SK-N-SH (cell line): ENCODE measurements around the gene NOS1. TPM values are rescaled to one million over a fixed set of nuclear protein-coding genes. Genes with fewer than 3 reads are reported as not detected.

ENCODE experiments used
- CTCF ChIA-PET: fragments of 300-600, 350-600 bp; formaldehyde crosslinking; extraction: SDS; loops from one replicate; lab custom pipeline; 2021; lab: Yijun Ruan, JAX
- POLR2A ChIA-PET: fragments of 350-600 bp; sonication (Branson Sonifier 250); formaldehyde crosslinking; extraction: SDS; loops from one replicate; lab custom pipeline; 2020; ENCODE audit warnings: antibody characterized with exemption, inconsistent platforms; lab: Yijun Ruan, JAX
- DNase-seq: peaks from one replicate; pipeline ENCODE4 v3.0.0; 2012
- H2AFZ ChIP-seq: fragments of 200-600 bp; sonication (generic); 2 replicates; pipeline ENCODE4 v1.8.1; 2016; ENCODE audit warnings: antibody characterized with exemption, mild to moderate bottlenecking, low read depth
- H3F3A ChIP-seq: fragments of 200-600 bp; sonication (generic); replicated peaks from 2 replicates; pipeline ENCODE3; 2016; ENCODE audit warnings: antibody characterized with exemption, mild to moderate bottlenecking; ENCODE audit not compliant: insufficient read depth
- H3K27ac ChIP-seq, 2 experiments: fragments of 200-500 bp in 1 of 2; fragments of 200-600 bp in 1 of 2; sonication (Bioruptor generic) in 1 of 2; sonication (generic), shearing (Covaris generic) in 1 of 2; 2 replicates each; pipeline versions ENCODE4 v1.5.1 to v1.6.1; 2014 to 2016; ENCODE audit warnings: low read depth in 2 of 2, inconsistent platforms in 1 of 2, low read length in 1 of 2, mild to moderate bottlenecking in 1 of 2, mixed read lengths in 1 of 2
- H3K27me3 ChIP-seq: fragments of 200-600 bp; sonication (generic), shearing (Covaris generic); 2 replicates; pipeline ENCODE4 v1.6.1; 2016; ENCODE audit warnings: mixed run types; ENCODE audit not compliant: insufficient read depth
- H3K36me3 ChIP-seq, 2 experiments: fragments of 200-500 bp in 1 of 2; fragments of 200-600 bp in 1 of 2; sonication (Bioruptor generic) in 1 of 2; sonication (generic) in 1 of 2; replicated peaks in 1 of 2; 2 replicates each; pipeline versions ENCODE3 to v1.5.1; 2014 to 2016; ENCODE audit warnings: low read length in 1 of 2, mild to moderate bottlenecking in 1 of 2; ENCODE audit not compliant: insufficient read depth in 2 of 2, control insufficient read depth in 1 of 2
- H3K4me1 ChIP-seq, 2 experiments: fragments of 200-500 bp in 1 of 2; fragments of 200-600 bp in 1 of 2; sonication (Bioruptor generic) in 1 of 2; sonication (generic), shearing (Covaris generic) in 1 of 2; 2 replicates each; pipeline versions ENCODE4 v1.5.1 to v1.6.1; 2014 to 2016; ENCODE audit warnings: low read depth in 1 of 2, low read length in 1 of 2, mixed run types in 1 of 2; ENCODE audit not compliant: insufficient read depth in 2 of 2, control insufficient read depth in 1 of 2
- H3K4me2 ChIP-seq: fragments of 200-600 bp; sonication (generic), shearing (Covaris generic); 2 replicates; pipeline ENCODE4 v1.6.1; 2017; ENCODE audit warnings: mixed run types
- H3K4me3 ChIP-seq, 2 experiments: fragments of 200-500 bp in 1 of 2; fragments of 200-600 bp in 1 of 2; sonication (Bioruptor generic) in 1 of 2; sonication (generic), shearing (Covaris generic) in 1 of 2; 2 replicates each; pipeline versions ENCODE4 v1.5.1 to v1.8.1; 2014 to 2016; ENCODE audit warnings: low read depth in 2 of 2, inconsistent platforms in 1 of 2, low read length in 1 of 2, mild to moderate bottlenecking in 1 of 2, mixed read lengths in 1 of 2, moderate library complexity in 1 of 2
- H3K79me2 ChIP-seq: fragments of 200-600 bp; sonication (generic); 2 replicates; pipeline ENCODE4 v1.8.1; 2017; ENCODE audit warnings: mild to moderate bottlenecking; ENCODE audit not compliant: insufficient read depth
- H3K9ac ChIP-seq: fragments of 200-600 bp; sonication (generic); 2 replicates; pipeline ENCODE4 v1.6.1; 2017; ENCODE audit warnings: mixed run types
- H3K9me2 ChIP-seq: fragments of 200-600 bp; sonication (generic); 2 replicates; pipeline ENCODE4 v1.6.1; 2017; ENCODE audit warnings: mixed run types
- H3K9me3 ChIP-seq: fragments of 200-600 bp; sonication (generic); 2 replicates; pipeline ENCODE4 v1.6.1; 2017; ENCODE audit warnings: mixed run types, mild to moderate bottlenecking, moderate library complexity
- H4K20me1 ChIP-seq: fragments of 200-600 bp; sonication (generic); 2 replicates; pipeline ENCODE4 v1.6.1; 2017; ENCODE audit warnings: mild to moderate bottlenecking, mixed run types; ENCODE audit not compliant: insufficient read depth
- FOSL2 ChIP-seq: IDR thresholded peaks from 2 replicates; pipeline ENCODE4 v1.4.0; 2012; ENCODE audit warnings: low read depth, mild to moderate bottlenecking, moderate library complexity, borderline replicate concordance
- RAD21 ChIP-seq: IDR thresholded peaks from 2 replicates; pipeline ENCODE4 v1.6.1; 2012; ENCODE audit warnings: mild to moderate bottlenecking, low read length
- SIN3A ChIP-seq: IDR thresholded peaks from 2 replicates; pipeline ENCODE4 v1.6.1; 2012; ENCODE audit warnings: low read depth, mild to moderate bottlenecking, low read length, moderate library complexity, borderline replicate concordance
- SMC3 ChIP-seq: IDR thresholded peaks from 2 replicates; pipeline ENCODE4 v1.6.1; 2012; ENCODE audit warnings: low read depth, low read length, improper control_type of control experiment
- TCF12 ChIP-seq: IDR thresholded peaks from 2 replicates; pipeline ENCODE4 v1.4.0; 2012
- USF1 ChIP-seq: IDR thresholded peaks from 2 replicates; pipeline ENCODE4 v1.4.0; 2012; ENCODE audit warnings: low read depth, borderline replicate concordance
- YY1 ChIP-seq: IDR thresholded peaks from 2 replicates; pipeline ENCODE4 v1.4.0; 2012; ENCODE audit warnings: low read depth, mild to moderate bottlenecking
- ZBTB33 ChIP-seq: IDR thresholded peaks from 2 replicates; pipeline ENCODE4 v1.4.0; 2012; ENCODE audit warnings: low read depth, borderline replicate concordance
- WGBS: methylation state at CpG from one replicate; pipeline ENCODE4 v1.1.6; 2017; ENCODE audit warnings: low lambda C conversion rate; 5-methylcytosine and 5-hydroxymethylcytosine counted together
- polyA plus RNA-seq, 3 experiments: library from polyadenylated mRNA; depleted of rRNA; stranded (reverse); fragments of >200 nt; gene quantifications; 2 replicates each; pipeline ENCODE4 v1.2.3, GENCODE V29; 2012
- TF ChIP-seq, protein P1 (sequence below): IDR thresholded peaks from 2 replicates; pipeline ENCODE4; 2012

Gene NOS1
- polyA plus RNA-seq, 1 of the 3 experiments (the other 2 are of a cell fraction): 0.02 TPM

DNA sequence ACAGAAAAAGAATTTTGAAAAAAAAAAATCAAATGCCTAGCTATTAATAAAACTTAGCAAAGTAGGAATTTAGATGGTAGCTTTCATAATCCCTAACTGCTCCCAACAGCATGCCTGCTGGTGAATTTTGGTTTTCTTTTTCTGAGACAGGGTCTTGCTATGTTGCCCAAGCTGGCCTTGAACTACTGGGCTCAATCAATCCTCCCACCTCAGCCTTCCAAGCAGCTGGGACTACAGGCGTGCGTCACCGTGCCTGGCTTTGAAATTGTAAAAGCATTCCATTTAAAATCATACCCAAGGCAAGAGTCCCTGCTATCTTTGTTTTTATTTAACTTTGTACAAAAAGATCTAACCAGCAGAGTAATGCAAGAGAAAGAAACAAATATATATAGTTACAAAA, 191.9 kb downstream of the NOS1 start (continued):
- no peak for TF ChIP-seq FOSL2
- TF ChIP-seq USF1: no peak
- no peak for TF ChIP-seq SIN3A
- TF ChIP-seq, protein P1, sequence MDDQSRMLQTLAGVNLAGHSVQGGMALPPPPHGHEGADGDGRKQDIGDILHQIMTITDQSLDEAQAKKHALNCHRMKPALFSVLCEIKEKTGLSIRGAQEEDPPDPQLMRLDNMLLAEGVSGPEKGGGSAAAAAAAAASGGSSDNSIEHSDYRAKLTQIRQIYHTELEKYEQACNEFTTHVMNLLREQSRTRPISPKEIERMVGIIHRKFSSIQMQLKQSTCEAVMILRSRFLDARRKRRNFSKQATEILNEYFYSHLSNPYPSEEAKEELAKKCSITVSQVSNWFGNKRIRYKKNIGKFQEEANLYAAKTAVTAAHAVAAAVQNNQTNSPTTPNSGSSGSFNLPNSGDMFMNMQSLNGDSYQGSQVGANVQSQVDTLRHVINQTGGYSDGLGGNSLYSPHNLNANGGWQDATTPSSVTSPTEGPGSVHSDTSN: no peak
- TF ChIP-seq, all 33 proteins: peak for 0

GRCh38 chr12:117168976-117169375, 192.4 kb downstream of the NOS1 start:
- H3F3A ChIP-seq: no peaks in the 10 kb centered on the region
- no peaks in the 10 kb centered on the region for H3K79me2 ChIP-seq
- DNase-seq: no peak
- ChIA-PET CTCF (interaction anchor here (0.7 to 2.4 kb wide), 3 partner anchors 14 to 198 kb away, joined by 3 to 10 read pairs (median 9); no protein-coding TSS in a partner anchor), POLR2A (no interaction called here)
- H2AFZ ChIP-seq: no peak overlapping the region
- no peak overlapping the region for H3K9ac ChIP-seq
- no peaks in the 10 kb centered on the region for H4K20me1 ChIP-seq
- 88% methylated on average over 3 of the region's 3 CpGs for WGBS
- no peak overlapping the region for H3K4me3 ChIP-seq
- no peaks in the 10 kb centered on the region for H3K9me3 ChIP-seq
- TF ChIP-seq TCF12 (no peak), YY1 (no peak)
- H3K36me3 ChIP-seq: peaks cover 71 to 84% of the 10 kb centered on the region in 2 experiments
- no peaks in the 10 kb centered on the region for H3K27me3 ChIP-seq
- no peak overlapping the region for H3K4me2 ChIP-seq
- H3K4me1 ChIP-seq: no peaks in the 10 kb centered on the region
- no peaks in the 10 kb centered on the region for H3K9me2 ChIP-seq
- no peak overlapping the region for H3K27ac ChIP-seq

- no peak for DNase-seq
- H3K9ac ChIP-seq: no peak overlapping the region
- ChIA-PET CTCF (interaction anchor here (1.3 to 2.4 kb wide), 3 partner anchors 12 to 45 kb away, joined by 4 to 12 read pairs (median 9); no protein-coding TSS in a partner anchor), POLR2A (no interaction called here)
- H3K9me2 ChIP-seq: no peaks in the 10 kb centered on the region
- peaks cover 62 to 83% of the 10 kb centered on the region in 2 experiments for H3K36me3 ChIP-seq
- H3K4me3 ChIP-seq: no peak overlapping the region
- no peaks in the 10 kb centered on the region for H3F3A ChIP-seq
- no peak for TF ChIP-seq SIN3A
- H2AFZ ChIP-seq: no peak overlapping the region
- H3K79me2 ChIP-seq: no peaks in the 10 kb centered on the region
- H3K4me1 ChIP-seq: no peaks in the 10 kb centered on the region
- H3K27ac ChIP-seq: no peak overlapping the region
- no peaks in the 10 kb centered on the region for H4K20me1 ChIP-seq
- no peak overlapping the region for H3K4me2 ChIP-seq
- H3K9me3 ChIP-seq: no peaks in the 10 kb centered on the region
- no peaks in the 10 kb centered on the region for H3K27me3 ChIP-seq
- WGBS: 90% methylated on average over 3 of the region's 4 CpGs
These were observed 193.7 kb downstream of the NOS1 start for GRCh38 chr12:117167769-117168168.

- Histone ChIP-seq H3K4me1 (no peaks in the 10 kb centered on the region), H3K9me2 (no peaks in the 10 kb centered on the region), H4K20me1 (no peaks in the 10 kb centered on the region), H3K4me2 (no peak overlapping the region), H3K36me3 (peaks cover 65 to 74% of the 10 kb centered on the region in 2 experiments), H3K4me3 (no peak overlapping the region), H2AFZ (no peak overlapping the region), H3K9ac (no peak overlapping the region), H3F3A (no peaks in the 10 kb centered on the region), H3K27me3 (no peaks in the 10 kb centered on the region), H3K9me3 (no peaks in the 10 kb centered on the region), H3K79me2 (no peaks in the 10 kb centered on the region), H3K27ac (no peak overlapping the region)
- ChIA-PET CTCF (no interaction called here), POLR2A (no interaction called here)
- DNase-seq: no peak
- TF ChIP-seq RAD21 (no peak), SMC3 (no peak), ZBTB33 (no peak)
- WGBS: 96% methylated on average over 4 of the region's 4 CpGs
These were observed 195.3 kb downstream of the NOS1 start for GRCh38 chr12:117166107-117166506.
